ENCODE results near the gene OR7C2.
"Not testable (repeated sequence)": the region's sequence is repeated elsewhere in the genome, so short reads cannot be mapped to it uniquely, and the experiment has no call there.

- not testable (repeated sequence) for TF ChIP-seq CTCF (conservative IDR thresholded peaks at IDR 0.05; ENCODE audit: low read depth in 2 of 2); CREB1 (CRISPR knock-in tag; IDR thresholded peaks at IDR 0.05; ENCODE audit: low read depth); POLR2AphosphoS5 (IDR thresholded peaks at IDR 0.05; ENCODE audit: low read depth); EZH2phosphoT487 (IDR thresholded peaks at IDR 0.05; ENCODE audit: unreplicated experiment); REST (IDR thresholded peaks at IDR 0.05; ENCODE audit: unreplicated experiment); JUNB (IDR thresholded peaks at IDR 0.05; ENCODE audit: unreplicated experiment); EZH2 (IDR thresholded peaks at IDR 0.05; ENCODE audit: low read depth, unreplicated experiment); STAT1 (IDR thresholded peaks at IDR 0.05; ENCODE audit: unreplicated experiment); NANOG (IDR thresholded peaks at IDR 0.05; ENCODE audit: borderline replicate concordance); ZNF331 (CRISPR knock-in tag; IDR thresholded peaks at IDR 0.05; ENCODE audit: low read depth)
Observed at GRCh38 chr19:14949413-14949812, 8.1 kb downstream of the OR7C2 start.

Measured in GM23338 (cell line).